HL-60 (cell line): ENCODE measurements around the gene PSMD14.

Experiments used
- CTCF ChIP-seq: IDR thresholded peaks from one replicate; pipeline ENCODE4 v1.5.1; 2011; ENCODE audit warnings: low read length, control low read depth, inconsistent platforms; ENCODE audit not compliant: insufficient read depth
- GABPA ChIP-seq: IDR thresholded peaks from 2 replicates; pipeline ENCODE4 v1.6.1; 2012; ENCODE audit warnings: low read depth
- POLR2AphosphoS5 ChIP-seq: IDR thresholded peaks from 2 replicates; pipeline ENCODE4 v1.6.1; 2012; ENCODE audit warnings: low read depth
- REST ChIP-seq: IDR thresholded peaks from 2 replicates; pipeline ENCODE4 v1.6.1; 2012; ENCODE audit warnings: low read depth; ENCODE audit not compliant: insufficient replicate concordance
- SPI1 ChIP-seq: IDR thresholded peaks from 2 replicates; pipeline ENCODE4 v1.6.1; 2012; ENCODE audit warnings: low read depth, mild to moderate bottlenecking, borderline replicate concordance

DNA sequence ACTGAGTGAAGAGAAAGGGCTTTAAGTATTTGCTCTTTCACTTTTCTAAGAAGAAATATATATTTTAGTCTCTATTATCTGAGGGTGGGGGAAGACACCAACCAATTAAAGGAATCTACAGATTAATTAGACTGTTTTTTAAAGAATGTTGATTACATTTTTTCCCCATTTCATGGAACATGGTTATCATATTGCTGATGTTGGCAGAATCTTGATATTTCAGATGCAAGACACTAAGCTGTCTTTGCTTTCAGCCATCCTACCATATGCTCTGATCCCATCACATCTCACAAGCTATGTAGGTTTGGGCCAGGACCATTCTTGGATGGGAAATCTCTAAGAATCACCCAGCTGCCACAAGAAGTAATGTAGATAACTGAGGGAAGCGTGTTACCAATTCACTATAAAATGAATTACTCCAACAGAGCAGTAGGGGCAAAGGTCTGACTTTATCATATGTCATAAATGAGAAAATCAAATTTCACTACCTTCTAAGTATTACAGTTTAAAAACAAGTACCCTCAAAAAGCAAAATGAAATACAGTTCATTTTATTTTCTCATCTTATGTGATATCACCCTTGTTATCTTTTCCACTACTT lies 101.2 kb downstream of the PSMD14 start:
- no peak for TF ChIP-seq CTCF
- no peak for TF ChIP-seq SPI1
- TF ChIP-seq REST: no peak
- no peak for TF ChIP-seq POLR2AphosphoS5
- TF ChIP-seq GABPA: no peak
